Thyroid gland (tissue), 4 donors: Measurements from ENCODE around the gene GUCY1B1. TPM values are rescaled to one million over a fixed set of nuclear protein-coding genes. Genes with fewer than 3 reads are reported as not detected.

ENCODE experiments used
- DNase-seq, 2 donors: peaks; one replicate each; pipeline ENCODE4 v3.0.0-alpha.2; 2019
- H3K27ac ChIP-seq, 3 donors: fragments of 200-600 bp; sonication (generic); 1 replicate in 2 of 3; 2 replicates in 1 of 3; pipeline ENCODE4 v1.5.1; 2016 to 2019; ENCODE audit warnings: mild to moderate bottlenecking in 1 of 3, moderate library complexity in 1 of 3
- H3K27me3 ChIP-seq: fragments of 200-600 bp; sonication (generic); one replicate; pipeline ENCODE4 v1.5.1; 2019
- H3K36me3 ChIP-seq, 2 donors: fragments of 200-600 bp; sonication (generic); one replicate each; pipeline ENCODE4 v1.5.1; 2016 to 2019
- H3K4me1 ChIP-seq, 2 donors: fragments of 200-600 bp; sonication (generic); one replicate each; pipeline ENCODE4 v1.5.1; 2017 to 2019
- H3K4me3 ChIP-seq, 3 donors: fragments of 200-600 bp; sonication (generic); replicated peaks in 1 of 3; 1 replicate in 2 of 3; 2 replicates in 1 of 3; pipeline ENCODE4 v1.5.1; 2016; ENCODE audit warnings: mild to moderate bottlenecking in 1 of 3
- H3K9me3 ChIP-seq: fragments of 200-600 bp; sonication (generic); one replicate; pipeline ENCODE4 v1.5.1; 2017
- POLR2A ChIP-seq, 2 donors: fragments of 450-650 bp; IDR thresholded peaks; one replicate each; pipeline ENCODE4 v1.6.1; 2017; ENCODE audit warnings: antibody characterized with exemption in 2 of 2, mild to moderate bottlenecking in 2 of 2, moderate library complexity in 1 of 2
- WGBS, 2 donors: methylation state at CpG; one replicate each; pipeline ENCODE4 v1.1.5; 2017; 5-methylcytosine and 5-hydroxymethylcytosine counted together
- intact Hi-C: fragments of 100-400 bp; cut with DNase I; formaldehyde crosslinking; loops from one replicate; pipeline ENCODE4 v1.15.1; 2023
- total RNA-seq, 4 donors: library from RNA; depleted of rRNA; stranded (reverse); fragments of >200 nt; gene quantifications; one replicate each; pipeline ENCODE4 v1.2.3, GENCODE V29; 2016
- TF ChIP-seq, protein P1 (sequence below), 6 experiments: fragments of 200-600 bp in 3 of 6; fragments of 450-650 bp in 3 of 6; sonication (generic) in 3 of 6; IDR thresholded peaks; one replicate each; pipeline ENCODE4 v1.5.1; 2016 to 2019; ENCODE audit warnings: antibody characterized with exemption in 6 of 6, mild to moderate bottlenecking in 2 of 6, inconsistent platforms in 1 of 6, moderate library complexity in 1 of 6

GUCY1B1 gene
- total RNA-seq, 4 donors from 2014 or later, result 5.0 to 11.3 (median 7.3) TPM

DNA sequence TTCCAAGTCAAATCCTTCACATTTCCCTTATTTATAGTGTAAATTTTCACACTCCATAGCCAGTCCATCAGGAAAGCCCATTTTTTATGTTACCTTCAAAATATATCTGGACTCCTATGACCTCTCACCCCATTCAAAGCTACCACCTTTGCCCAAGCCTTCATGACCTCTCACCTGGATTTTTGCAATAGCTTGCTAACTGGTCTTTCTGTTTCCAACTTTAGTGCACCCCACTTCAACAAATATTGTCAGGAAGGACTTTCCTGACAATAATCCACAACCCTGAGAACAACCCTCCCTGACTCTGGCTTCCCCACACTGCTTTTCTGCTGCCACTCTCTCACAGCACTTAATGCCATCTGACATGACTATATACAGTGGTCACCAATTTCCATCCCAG, 73.8 kb downstream of the GUCY1B1 start:
- Histone ChIP-seq H3K27ac (no peak overlapping the region), H3K9me3 (no peaks in the 10 kb centered on the region), H3K36me3 (no peaks in the 10 kb centered on the region), H3K27me3 (no peaks in the 10 kb centered on the region), H3K4me3 (no peak overlapping the region), H3K4me1 (no peaks in the 10 kb centered on the region)
- DNase-seq, result no peak
- intact Hi-C loops, result no loop called here
- TF ChIP-seq, protein P1, sequence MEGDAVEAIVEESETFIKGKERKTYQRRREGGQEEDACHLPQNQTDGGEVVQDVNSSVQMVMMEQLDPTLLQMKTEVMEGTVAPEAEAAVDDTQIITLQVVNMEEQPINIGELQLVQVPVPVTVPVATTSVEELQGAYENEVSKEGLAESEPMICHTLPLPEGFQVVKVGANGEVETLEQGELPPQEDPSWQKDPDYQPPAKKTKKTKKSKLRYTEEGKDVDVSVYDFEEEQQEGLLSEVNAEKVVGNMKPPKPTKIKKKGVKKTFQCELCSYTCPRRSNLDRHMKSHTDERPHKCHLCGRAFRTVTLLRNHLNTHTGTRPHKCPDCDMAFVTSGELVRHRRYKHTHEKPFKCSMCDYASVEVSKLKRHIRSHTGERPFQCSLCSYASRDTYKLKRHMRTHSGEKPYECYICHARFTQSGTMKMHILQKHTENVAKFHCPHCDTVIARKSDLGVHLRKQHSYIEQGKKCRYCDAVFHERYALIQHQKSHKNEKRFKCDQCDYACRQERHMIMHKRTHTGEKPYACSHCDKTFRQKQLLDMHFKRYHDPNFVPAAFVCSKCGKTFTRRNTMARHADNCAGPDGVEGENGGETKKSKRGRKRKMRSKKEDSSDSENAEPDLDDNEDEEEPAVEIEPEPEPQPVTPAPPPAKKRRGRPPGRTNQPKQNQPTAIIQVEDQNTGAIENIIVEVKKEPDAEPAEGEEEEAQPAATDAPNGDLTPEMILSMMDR (IDR thresholded peaks at IDR 0.05), result no peak
- no peak for TF ChIP-seq POLR2A (IDR thresholded peaks at IDR 0.05)

DNA sequence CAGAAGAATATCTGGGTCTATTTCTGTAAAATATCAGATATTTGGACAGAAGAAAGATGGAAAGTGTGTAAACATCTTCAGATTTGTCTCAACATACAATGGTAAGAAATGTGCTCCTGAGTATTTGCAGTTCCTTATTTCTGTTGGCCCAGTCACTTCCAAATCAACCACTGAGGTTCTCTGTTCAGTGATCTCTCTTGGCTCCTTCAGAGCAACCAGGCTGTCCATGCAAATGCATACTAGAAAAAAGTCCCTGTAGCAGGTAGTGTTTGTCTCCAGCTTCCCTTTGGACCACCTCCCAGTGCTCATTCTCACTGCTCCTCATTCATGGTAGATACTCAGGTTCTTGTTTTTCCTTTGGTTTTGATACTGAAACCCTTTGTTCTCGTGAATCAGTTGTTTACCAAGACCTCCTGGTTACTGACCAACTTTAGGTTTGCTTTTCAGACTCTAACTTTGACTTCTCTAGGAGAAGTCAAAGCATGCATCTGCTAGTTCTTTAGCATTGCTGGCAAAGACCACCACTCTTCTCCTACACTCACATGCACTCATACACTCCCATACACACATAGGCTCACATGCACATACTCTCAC, 78.5 kb downstream of the GUCY1B1 start:
- no peak for DNase-seq
- H3K27me3 ChIP-seq, result no peaks in the 10 kb centered on the region
- no peaks in the 10 kb centered on the region for H3K9me3 ChIP-seq
- no peak overlapping the region for H3K4me3 ChIP-seq
- TF ChIP-seq, protein P1 (IDR thresholded peaks at IDR 0.05), result no peak
- TF ChIP-seq POLR2A (IDR thresholded peaks at IDR 0.05), result no peak
- H3K36me3 ChIP-seq, result no peaks in the 10 kb centered on the region
- intact Hi-C loops, result no loop called here
- no peaks in the 10 kb centered on the region for H3K4me1 ChIP-seq
- no peak overlapping the region for H3K27ac ChIP-seq
- 77 to 79% methylated on average over 1 of the region's 1 CpG for WGBS, 2 donors

DNA sequence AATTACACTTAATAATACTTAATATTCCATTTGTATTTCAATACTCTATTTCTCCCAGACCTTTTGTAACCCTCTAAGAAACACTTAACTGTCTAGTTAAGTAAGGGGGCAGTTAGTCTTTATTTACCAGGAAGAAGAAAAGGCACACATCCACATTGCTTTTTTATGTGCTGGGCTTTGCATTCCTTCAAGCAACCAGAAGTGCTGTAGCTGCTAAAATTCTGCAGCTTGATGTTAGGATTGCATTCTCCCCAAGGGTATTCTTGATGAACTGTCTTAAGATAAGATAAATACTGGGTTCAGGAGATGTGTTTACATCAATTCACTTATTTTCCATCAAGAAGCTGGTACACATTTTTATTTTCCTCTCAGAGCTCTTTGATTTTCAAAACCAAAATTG, 83.3 kb downstream of the GUCY1B1 start:
- H3K27me3 ChIP-seq, result no peaks in the 10 kb centered on the region
- H3K4me1 ChIP-seq, result no peaks in the 10 kb centered on the region
- intact Hi-C loops, result no loop called here
- no peak for TF ChIP-seq POLR2A (IDR thresholded peaks at IDR 0.05)
- TF ChIP-seq, protein P1 (IDR thresholded peaks at IDR 0.05), result no peak
- H3K27ac ChIP-seq, result no peak overlapping the region
- no peaks in the 10 kb centered on the region for H3K36me3 ChIP-seq
- no peaks in the 10 kb centered on the region for H3K9me3 ChIP-seq
- H3K4me3 ChIP-seq, result no peak overlapping the region
- DNase-seq, result no peak

DNA sequence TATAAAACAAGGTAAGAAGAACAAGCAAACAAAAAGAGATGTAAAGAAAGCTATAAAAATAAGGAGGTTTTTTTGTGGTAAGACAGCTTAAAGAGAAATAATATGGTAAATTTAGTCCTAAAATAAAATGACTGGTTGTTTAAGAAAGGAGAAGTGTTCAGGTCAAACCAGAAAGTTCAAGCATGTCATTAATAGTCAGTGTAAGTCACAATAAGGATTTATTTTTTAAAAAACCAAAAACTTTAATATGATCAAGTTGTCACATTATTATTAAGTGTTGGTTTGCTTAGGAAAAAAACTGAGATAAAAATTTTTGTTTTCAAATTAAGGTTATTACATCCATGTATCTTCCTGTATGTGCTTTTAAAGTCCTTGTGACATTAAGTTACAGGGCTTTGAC, 88.1 kb downstream of the GUCY1B1 start:
- intact Hi-C loops, result no loop called here

DNA sequence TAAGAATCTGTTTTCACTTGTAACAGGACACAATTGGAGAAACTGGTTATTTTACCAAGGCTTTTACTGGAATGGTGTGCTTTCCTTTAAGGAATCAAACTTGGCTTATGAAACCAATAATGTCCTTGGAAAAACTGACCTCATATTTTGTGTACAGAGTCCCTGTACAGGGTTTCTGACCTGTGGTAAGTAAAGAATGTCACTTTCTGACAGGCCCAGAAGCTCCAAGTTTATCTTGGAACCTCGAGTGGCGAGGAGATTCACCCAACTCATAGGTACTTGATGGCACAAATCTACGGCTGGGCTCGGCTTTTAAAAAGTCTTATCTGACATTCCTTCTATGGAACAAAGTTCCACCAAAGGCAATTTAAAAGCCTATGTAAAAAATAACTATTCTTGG, 90.2 kb downstream of the GUCY1B1 start:
- Histone ChIP-seq H3K36me3 (no peaks in the 10 kb centered on the region), H3K27ac (no peak overlapping the region), H3K4me3 (no peak overlapping the region), H3K4me1 (no peaks in the 10 kb centered on the region), H3K27me3 (no peaks in the 10 kb centered on the region), H3K9me3 (no peaks in the 10 kb centered on the region)
- no peak for DNase-seq
- intact Hi-C loops, result no loop called here
- 91 to 95% methylated on average over 4 of the region's 4 CpGs for WGBS, 2 donors
- TF ChIP-seq, protein P1 (IDR thresholded peaks at IDR 0.05), result no peak
- TF ChIP-seq POLR2A (IDR thresholded peaks at IDR 0.05), result no peak

More for the DNA sequence above, 88.1 kb downstream of the GUCY1B1 start:
- H3K9me3 ChIP-seq, result no peaks in the 10 kb centered on the region
- no peak overlapping the region for H3K4me3 ChIP-seq
- no peak for TF ChIP-seq POLR2A (IDR thresholded peaks at IDR 0.05)
- TF ChIP-seq, protein P1 (IDR thresholded peaks at IDR 0.05), result no peak
- H3K27ac ChIP-seq, result no peak overlapping the region
- no peaks in the 10 kb centered on the region for H3K4me1 ChIP-seq
- no peaks in the 10 kb centered on the region for H3K36me3 ChIP-seq
- DNase-seq, result no peak
- no peaks in the 10 kb centered on the region for H3K27me3 ChIP-seq
